Measurements from ENCODE around the gene CNST.

DNA sequence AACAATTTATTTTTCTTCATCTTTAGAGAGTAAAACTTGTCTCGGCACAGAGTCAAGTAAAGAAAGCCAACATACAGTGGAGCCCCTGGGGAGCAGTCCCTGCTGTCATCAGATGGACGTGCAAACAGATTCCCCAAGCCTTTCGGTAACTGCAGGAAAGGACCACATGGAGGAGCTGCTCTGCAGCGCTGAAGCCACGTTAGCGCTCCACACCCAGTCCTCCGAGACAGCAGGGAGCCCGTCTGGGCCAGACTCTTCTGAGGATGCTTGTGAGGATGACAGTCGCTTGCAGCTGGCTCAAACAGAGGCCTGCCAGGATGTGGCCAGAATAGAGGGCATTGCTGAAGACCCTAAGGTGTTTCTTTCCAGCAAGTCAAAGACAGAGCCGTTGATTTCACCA lies 80.9 kb downstream of the CNST start:
- TF ChIP-seq, protein P1, sequence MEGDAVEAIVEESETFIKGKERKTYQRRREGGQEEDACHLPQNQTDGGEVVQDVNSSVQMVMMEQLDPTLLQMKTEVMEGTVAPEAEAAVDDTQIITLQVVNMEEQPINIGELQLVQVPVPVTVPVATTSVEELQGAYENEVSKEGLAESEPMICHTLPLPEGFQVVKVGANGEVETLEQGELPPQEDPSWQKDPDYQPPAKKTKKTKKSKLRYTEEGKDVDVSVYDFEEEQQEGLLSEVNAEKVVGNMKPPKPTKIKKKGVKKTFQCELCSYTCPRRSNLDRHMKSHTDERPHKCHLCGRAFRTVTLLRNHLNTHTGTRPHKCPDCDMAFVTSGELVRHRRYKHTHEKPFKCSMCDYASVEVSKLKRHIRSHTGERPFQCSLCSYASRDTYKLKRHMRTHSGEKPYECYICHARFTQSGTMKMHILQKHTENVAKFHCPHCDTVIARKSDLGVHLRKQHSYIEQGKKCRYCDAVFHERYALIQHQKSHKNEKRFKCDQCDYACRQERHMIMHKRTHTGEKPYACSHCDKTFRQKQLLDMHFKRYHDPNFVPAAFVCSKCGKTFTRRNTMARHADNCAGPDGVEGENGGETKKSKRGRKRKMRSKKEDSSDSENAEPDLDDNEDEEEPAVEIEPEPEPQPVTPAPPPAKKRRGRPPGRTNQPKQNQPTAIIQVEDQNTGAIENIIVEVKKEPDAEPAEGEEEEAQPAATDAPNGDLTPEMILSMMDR (IDR thresholded peaks at IDR 0.05), result peak in 1 of 4 donors; percentile 20
- TF ChIP-seq POLR2A (IDR thresholded peaks at IDR 0.05), result no peak
